GM10266 (cell line): Measurements from ENCODE around the gene GGTA1.

Source experiments
- DNase-seq: peaks from one replicate; pipeline ENCODE4 v3.0.0; 2012; ENCODE audit errors: extremely low spot score
- TF ChIP-seq, protein P1 (sequence below): IDR thresholded peaks from 2 replicates; pipeline ENCODE4 v1.5.1; 2012; ENCODE audit warnings: mild to moderate bottlenecking, low read depth; ENCODE audit not compliant: control insufficient read depth, insufficient read depth; ENCODE audit errors: missing control alignments

The GGTA1 gene

DNA sequence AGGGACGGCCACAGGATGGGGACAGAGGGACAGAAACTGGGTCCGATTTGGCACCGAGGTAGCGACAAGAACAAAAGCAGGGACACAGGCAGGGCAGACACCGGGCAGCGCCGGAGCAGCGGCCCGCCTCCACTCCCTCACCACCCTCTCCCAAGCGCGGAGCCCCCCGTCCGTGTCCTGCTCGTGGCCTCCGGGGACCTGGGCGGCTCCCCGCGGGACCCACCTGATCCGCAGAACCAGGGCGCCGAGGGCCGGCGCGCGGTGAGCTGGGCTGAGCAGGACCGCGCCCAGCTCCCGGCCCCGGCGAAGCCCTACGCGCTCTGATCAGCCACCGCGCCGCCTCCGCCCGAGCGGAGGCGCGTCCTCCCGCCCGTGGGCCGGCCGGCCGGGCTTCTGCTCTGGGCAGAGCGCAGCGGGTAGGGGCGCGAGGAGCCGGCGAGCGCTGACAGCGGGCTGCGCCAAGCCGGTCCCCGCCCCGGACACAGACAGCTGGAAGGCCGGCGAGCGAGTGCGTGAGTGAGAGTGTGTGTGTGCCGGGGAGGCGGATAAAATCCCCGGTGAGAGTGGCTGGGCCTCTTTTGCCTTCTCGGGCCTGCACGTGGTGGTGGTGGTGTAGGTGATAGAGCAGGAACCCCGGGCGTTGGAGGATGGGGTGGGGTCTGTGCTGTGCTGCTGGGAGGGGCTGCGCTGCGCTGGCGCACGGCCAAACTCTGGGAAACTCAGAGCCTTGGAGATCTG, at the start of gene GGTA1:
TSS of gene GGTA1 (minus strand) at position 418 of the 738 bp plus-strand sequence. CDS start 31,922 bp downstream, outside the sequence.
- TF ChIP-seq, protein P1, sequence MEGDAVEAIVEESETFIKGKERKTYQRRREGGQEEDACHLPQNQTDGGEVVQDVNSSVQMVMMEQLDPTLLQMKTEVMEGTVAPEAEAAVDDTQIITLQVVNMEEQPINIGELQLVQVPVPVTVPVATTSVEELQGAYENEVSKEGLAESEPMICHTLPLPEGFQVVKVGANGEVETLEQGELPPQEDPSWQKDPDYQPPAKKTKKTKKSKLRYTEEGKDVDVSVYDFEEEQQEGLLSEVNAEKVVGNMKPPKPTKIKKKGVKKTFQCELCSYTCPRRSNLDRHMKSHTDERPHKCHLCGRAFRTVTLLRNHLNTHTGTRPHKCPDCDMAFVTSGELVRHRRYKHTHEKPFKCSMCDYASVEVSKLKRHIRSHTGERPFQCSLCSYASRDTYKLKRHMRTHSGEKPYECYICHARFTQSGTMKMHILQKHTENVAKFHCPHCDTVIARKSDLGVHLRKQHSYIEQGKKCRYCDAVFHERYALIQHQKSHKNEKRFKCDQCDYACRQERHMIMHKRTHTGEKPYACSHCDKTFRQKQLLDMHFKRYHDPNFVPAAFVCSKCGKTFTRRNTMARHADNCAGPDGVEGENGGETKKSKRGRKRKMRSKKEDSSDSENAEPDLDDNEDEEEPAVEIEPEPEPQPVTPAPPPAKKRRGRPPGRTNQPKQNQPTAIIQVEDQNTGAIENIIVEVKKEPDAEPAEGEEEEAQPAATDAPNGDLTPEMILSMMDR = no peak
- DNase-seq = peak; percentile 48

DNA sequence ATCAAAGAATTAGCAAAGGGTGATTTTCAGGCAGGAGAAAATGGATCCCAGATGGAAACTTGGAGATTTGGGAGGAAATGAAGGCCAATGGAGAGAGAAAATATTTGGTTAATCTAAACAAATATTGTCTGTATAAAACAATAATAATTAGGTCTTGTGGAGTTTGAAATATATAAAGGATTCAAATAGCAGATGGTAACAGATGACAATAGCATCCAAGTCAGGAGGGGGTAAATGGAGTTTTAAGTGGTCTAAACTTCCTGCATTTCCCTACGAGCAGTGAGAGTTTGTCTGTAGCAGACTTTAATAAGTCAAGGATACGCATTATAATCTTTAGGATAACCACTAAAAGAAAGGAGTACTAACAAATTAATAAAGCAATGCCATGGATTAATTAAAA, 49.0 kb upstream of the GGTA1 start:
- TF ChIP-seq, protein P1 = no peak
- no peak for DNase-seq

DNA sequence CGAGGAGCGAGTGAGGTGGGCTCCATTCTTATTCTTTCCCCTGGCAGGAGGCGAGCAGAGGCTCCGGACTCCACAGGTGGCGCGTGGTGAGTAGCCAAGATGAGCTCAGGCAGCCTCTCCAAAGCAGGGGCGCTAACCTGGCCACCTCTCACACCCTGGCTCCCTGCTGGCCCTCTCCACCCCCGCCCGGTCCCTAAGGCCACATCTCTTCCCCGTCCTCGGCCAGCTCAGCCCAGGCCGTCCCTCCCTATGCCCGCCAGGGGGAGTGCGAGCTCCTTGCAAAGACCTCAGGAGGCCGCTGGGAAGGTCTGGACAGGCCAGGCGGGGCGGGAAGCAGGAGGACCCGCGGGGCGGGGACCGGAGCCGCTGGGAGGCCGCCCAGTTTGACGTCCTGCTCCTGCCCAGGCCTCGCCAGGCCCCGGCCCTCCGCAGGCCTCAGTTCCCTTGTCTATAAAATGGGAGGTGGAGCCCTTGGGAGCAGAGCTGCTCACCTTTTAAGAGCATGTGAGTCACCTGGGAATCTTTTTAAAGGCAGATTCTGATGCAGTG, 46.3 kb upstream of the GGTA1 start:
- TF ChIP-seq, protein P1 = peak; percentile 98

DNA sequence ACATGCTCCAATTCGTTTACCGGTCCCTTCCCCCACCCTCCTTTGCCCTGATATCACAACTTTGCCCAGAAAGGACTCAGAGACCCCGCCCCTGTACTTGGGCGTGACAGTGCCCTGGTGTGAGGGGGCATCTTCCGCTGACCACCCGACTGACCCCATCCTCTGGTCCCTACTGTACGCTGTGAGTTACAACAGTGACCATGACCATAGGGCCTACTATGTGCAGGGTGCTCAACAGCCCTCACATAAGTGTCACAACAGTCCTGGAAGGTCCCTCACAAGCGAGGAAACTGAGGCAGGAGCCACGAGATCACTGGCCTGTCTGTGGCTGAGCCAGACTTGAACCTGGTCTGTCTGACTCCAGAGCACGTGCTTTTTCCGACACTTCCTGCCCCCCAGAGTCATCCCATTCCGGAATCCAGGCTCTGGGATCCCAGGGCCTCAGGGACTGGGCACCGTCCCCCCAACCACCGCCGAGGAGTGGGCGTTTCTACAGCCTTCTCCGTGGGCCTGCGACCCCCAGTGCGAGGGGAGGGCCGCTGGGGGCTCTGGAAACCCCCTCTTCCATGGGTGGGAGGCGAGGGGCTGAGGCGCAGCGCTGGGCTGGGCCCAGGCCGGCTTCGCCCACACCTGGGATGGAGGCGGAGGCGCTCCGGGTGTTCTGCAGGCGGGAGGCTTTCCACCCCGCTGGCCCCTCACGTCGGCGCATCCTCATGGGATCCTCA, 45.7 kb upstream of the GGTA1 start:
- DNase-seq = no peak
- TF ChIP-seq, protein P1 = no peak

More for the DNA sequence above, 46.3 kb upstream of the GGTA1 start:
- peak; percentile 92 for DNase-seq

DNA sequence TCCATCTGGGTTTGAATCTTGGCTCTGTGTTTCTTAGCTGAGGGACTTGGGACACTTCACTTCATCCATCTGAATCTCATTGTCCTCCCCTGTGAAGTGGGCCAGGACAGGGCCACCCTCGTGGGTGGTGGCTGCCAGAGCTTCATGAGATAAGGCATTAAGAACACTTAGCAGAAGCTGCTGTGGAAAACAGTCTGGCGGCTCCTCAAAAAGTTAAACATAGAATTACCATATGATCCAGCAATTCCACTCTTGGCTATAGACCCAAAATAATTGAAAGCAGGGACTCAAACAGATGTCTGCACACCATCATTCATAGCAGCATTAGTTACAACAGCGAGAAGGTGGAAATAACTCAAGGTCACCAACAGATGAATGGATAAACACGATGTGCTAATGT, 42.4 kb upstream of the GGTA1 start:
- no peak for DNase-seq
- TF ChIP-seq, protein P1 = no peak

DNA sequence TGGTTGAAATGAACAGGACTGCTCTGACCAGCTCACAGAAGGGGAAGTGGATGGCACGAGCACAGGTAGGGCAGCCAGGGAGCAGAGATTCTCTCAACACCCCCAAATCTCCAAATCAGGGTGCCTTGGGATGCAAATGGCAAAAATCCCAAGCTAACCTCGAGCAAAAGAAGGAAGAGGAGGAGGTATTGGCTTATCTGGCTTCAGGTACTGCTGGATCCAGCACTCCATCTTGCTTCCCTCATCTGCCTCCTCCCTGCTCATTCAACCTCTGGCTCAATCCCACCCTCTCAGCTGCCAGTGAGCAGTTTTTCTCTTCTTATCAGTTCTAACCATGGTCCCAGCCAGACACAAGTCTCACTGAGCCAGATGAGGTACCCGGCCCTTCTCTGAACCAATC, 41.6 kb upstream of the GGTA1 start:
- no peak for DNase-seq
- TF ChIP-seq, protein P1 = no peak
